HL-60/S4 treated with retinoic acid at 250 ng/mL for 4 days and 3 days (cell line): ENCODE results near the gene ATP5MC2.
"Not testable (repeated sequence)": the region's sequence is repeated elsewhere in the genome, so short reads cannot be mapped to it uniquely, and the experiment has no call there.

Experiments used
- in situ Hi-C: fragments of 300-500 bp; cut with MboI; formaldehyde crosslinking; loops from 2 replicates; pipeline ENCODE4 v1.7.0; 2022; ENCODE audit warnings: low sequenced_read_pairs

Gene ATP5MC2

GRCh38 chr12:53653595-53653994, 22.3 kb downstream of the ATP5MC2 start:
- in situ Hi-C loops = no loop called here

- in situ Hi-C loops = no loop called here
Observed at GRCh38 chr12:53652366-53652765, 23.5 kb downstream of the ATP5MC2 start.

- in situ Hi-C loops = no loop called here
Observed at GRCh38 chr12:53651737-53652136, 24.1 kb downstream of the ATP5MC2 start.

GRCh38 chr12:53646300-53646699, 29.6 kb downstream of the ATP5MC2 start:
- in situ Hi-C loops = not testable (repeated sequence)

- in situ Hi-C loops = no loop called here
Observed at GRCh38 chr12:53645165-53645564, 30.7 kb downstream of the ATP5MC2 start.

GRCh38 chr12:53644133-53644532, 31.8 kb downstream of the ATP5MC2 start:
- in situ Hi-C loops = no loop called here

GRCh38 chr12:53643232-53643979, 32.5 kb downstream of the ATP5MC2 start:
- in situ Hi-C loops = no loop called here

- in situ Hi-C loops = no loop called here
Observed at GRCh38 chr12:53638057-53638456, 37.8 kb downstream of the ATP5MC2 start.

GRCh38 chr12:53636641-53637040, 39.2 kb downstream of the ATP5MC2 start:
- in situ Hi-C loops = no loop called here

- in situ Hi-C loops = not testable (repeated sequence)
Observed at GRCh38 chr12:53635708-53636107, 40.2 kb downstream of the ATP5MC2 start.

GRCh38 chr12:53631721-53632120, 44.2 kb downstream of the ATP5MC2 start:
- in situ Hi-C loops = no loop called here

GRCh38 chr12:53627919-53628318, 48.0 kb downstream of the ATP5MC2 start:
- in situ Hi-C loops = no loop called here

GRCh38 chr12:53626702-53627169, 49.1 kb downstream of the ATP5MC2 start:
- in situ Hi-C loops = no loop called here

GRCh38 chr12:53625946-53626701, 49.8 kb downstream of the ATP5MC2 start, which contains the start of gene ATF7:
TSS of gene ATF7 (minus strand) at chr12:53626382. CDS start at chr12:53601000, 25,382 bp downstream.
- in situ Hi-C loops = no loop called here

- in situ Hi-C loops = no loop called here
Observed at GRCh38 chr12:53625373-53625945, 50.4 kb downstream of the ATP5MC2 start.

- in situ Hi-C loops = no loop called here
Observed at GRCh38 chr12:53624956-53625355, 50.9 kb downstream of the ATP5MC2 start.

- in situ Hi-C loops = no loop called here
Observed at GRCh38 chr12:53624458-53624857, 51.4 kb downstream of the ATP5MC2 start.

- in situ Hi-C loops = no loop called here
Observed at GRCh38 chr12:53623548-53624385, 52.1 kb downstream of the ATP5MC2 start.

GRCh38 chr12:53622724-53623123, 53.2 kb downstream of the ATP5MC2 start:
- in situ Hi-C loops = no loop called here

- in situ Hi-C loops = no loop called here
Observed at GRCh38 chr12:53618275-53618674, 57.6 kb downstream of the ATP5MC2 start.

- in situ Hi-C loops = no loop called here
Observed at GRCh38 chr12:53617700-53618099, 58.2 kb downstream of the ATP5MC2 start.
